COLO829 (cell line): ENCODE measurements around the gene CASP5.
"Not testable (repeated sequence)": the region's sequence is repeated elsewhere in the genome, so short reads cannot be mapped to it uniquely, and the experiment has no call there.

Source experiments
- DNase-seq: peaks from one replicate; pipeline ENCODE4 v3.0.0; 2012; ENCODE audit warnings: low spot score

CASP5 gene

DNA sequence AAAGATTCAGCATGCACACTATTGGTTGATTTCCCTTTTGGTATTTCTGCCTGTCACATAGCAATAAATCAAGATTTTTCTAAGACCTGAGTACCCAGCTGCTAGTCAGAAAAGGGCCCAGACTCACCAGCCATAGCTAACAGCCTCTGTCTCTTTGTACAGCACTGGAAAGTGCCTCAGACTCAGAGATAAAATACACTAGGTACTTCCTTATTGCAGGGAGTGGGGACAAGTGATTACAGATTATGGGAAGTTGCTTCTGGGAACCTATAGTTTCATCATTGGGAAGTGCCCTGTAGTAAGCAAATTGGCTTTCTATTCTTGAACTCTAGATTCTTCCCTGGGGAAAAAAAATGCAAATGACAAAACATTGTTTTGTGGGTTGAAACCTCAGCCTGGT is at the start of gene CASP5:
Gene CASP5, minus strand, starts transcription at position 166 of the 400 bp plus-strand sequence. Its CDS starts 32 bp downstream, at position 134.
- no peak for DNase-seq

DNA sequence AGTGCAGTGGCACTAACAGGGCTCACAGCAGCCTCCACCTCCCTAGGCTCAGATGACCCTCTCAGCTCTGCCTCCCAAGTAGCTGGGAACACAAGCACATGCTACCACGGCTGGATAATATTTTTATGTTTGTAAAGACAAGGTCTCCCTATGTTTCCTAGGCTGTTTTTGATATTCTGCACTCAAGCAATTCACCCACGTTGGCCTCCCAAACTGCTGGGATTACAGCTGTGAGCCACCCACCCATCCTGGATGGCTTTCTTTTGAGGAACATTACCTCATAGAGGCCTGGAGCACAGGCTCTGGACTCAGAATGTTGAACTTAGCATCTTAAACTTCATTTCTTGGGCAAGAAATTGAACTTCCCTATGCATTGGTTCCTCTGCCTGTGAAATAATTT is 49.1 kb upstream of the CASP5 start:
- DNase-seq = not testable (repeated sequence)

DNA sequence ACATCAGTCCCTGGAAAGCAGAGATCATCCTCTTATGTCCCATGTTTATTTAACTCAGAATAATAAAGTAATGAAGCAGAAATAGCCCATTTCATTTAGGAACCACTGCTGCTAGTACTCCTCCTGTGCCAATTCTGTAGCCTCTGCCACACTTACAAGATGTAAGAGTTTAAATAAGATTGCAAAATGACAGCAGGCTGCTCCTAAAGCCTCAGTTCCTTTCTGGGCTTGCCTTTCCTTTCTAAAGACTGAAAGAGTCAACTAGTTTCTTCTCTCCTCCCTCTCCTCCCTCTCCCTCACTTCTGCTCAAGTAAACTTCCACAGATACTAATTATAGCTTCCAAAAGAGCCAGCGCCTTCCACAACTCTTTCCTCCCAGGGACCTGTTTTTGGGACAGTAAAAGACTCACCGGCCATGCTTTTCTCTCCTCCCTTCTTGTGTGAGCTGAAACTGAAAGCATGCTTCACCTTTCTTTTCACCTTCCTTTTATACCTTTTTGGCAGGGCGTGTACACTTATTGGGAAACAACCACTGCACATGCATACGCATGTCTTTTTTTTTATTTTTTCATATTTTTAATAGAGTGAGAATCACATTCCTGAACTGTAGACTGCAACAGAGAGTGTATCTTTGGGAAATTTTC is 48.2 kb upstream of the CASP5 start:
- DNase-seq = no peak

DNA sequence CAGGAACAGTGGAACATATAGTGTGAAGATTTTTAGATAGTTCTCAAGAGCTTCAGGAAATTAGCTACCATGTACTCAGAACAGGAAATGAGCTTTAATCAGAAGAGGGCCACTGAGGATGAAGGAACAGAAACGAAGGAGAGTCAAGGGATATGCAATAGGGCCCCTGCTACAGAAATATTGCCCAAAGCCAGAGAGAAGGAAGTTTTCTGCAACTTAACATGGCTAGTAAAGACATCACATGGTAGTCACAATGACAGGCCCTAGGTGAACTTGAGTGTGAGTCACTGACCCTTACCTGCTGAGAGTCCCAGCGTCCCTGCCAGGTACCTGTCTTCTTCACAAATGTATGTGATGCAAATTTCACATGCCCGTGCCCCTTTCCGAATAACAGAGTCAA is 47.3 kb upstream of the CASP5 start:
- DNase-seq = no peak

DNA sequence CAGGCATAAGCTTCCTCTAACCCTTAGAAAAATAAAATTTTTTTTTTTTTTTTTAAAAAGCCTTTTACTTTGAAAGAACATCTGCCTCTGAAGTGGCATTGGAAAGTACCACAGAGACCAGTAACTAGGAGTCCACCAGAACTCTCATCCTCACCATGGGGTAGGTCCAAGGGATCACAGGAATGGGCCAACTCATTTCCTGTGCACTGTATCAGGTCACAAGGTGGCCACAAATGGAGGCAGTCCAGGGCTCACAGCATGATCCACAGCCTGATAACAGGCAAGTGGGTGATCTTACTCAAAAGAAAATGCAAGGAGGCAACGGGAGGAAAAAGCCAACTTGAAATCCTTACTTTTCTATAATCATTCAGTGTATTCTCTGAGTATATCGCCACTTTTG is 46.8 kb upstream of the CASP5 start:
- DNase-seq = not testable (repeated sequence)

DNA sequence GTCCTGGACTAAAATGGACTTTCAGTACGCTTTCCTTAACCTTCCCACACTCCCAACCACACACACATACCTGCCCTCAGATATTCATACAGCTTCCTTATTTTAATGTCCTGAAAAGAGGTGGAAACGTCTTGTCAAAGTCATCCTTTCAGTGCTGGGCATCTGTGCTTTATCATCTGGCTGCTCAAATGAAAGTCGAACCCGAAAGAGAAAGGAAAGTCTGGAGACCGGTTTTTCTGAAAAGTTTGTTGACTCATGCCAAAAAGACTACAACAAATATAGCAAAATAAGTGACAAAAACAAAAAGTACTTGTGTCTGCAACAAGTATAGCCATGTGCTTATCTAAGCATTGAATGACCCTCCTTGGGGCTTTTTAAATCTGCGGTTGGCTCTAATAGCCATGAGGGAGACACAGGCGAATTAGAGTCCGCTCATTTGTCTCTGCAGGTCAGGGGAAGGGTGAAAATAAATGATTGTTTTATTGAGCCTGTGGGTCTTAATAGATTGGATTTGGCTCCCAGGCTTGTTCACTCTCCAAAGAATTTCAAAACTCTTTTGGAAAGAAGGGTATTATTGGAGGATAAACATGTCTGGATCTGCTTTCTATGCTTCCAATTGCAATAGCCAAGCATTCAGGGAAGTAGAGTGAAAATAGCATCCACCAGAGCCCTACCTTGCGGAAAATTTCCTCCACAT is 40.4 kb upstream of the CASP5 start:
- DNase-seq = not testable (repeated sequence)

DNA sequence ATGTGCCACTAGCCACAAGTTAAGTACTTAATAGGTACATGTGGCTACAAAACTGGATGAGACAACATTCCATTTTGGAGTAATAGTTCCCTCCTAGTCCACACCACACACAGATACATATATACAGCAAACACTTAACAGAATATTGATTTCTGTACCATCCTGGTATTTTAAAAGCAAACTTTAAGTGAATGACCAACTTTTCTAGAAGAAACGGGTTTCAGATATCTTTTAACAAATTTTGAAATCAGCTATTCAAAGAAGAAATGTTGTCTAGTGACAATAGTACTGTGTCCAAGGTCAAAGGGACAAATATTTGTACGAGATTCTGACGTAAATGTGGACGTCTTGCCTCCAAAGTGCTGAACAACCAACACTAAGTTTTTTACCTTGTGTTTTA is 34.5 kb upstream of the CASP5 start:
- no peak for DNase-seq

DNA sequence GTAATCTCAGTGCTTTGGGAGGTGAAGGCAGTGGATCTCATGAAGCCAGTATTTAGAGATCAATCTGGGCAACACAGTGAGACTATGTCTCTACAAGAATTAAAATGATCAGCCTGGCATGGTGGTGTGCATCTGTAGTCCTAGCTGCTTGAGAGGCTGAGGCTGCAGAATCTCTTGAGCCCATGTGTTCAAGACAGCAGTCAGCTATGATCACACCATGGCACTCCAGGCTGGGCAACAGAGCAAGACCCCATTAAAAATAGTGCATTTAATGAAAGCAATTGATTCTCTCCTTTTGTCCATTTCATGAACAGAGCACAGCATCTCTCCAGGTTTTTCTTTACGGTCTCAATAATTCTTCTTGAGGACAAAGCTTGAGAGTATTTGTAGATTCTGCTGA is 33.5 kb upstream of the CASP5 start:
- no peak for DNase-seq

DNA sequence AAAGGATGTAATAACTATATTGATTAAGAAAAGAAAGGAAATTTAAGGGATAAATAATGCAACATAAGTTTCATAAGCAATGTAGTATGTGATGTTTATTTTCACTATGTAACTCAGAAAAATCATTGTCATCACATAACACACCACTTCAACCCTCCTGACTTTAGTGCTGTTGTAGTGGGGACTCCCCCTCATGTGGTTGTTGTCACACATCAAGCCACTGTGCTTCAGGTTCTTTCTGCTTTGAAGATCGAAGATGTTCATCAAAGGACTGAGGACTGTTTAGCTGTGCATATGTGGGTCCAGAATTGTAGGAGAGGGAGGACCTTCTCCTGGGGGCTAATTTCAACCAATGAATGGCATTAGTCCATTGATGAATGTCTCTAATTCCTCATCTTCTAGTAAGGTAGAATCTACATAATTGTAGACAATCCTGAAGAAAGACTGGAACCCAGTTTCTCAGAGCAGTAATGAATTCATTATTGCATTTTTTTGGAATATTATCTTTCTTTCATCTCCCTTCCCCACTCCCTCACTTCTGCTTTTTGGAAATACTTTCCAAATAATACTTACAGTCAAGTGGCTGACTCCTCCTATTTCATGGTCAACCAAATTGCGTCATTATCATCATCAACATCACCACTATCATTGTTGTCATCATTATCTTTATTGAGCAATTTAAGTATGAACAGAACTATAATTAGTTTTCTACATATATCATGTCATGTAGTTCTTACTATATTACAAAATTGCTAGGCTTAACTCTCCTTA is 31.9 kb upstream of the CASP5 start:
- DNase-seq = no peak

DNA sequence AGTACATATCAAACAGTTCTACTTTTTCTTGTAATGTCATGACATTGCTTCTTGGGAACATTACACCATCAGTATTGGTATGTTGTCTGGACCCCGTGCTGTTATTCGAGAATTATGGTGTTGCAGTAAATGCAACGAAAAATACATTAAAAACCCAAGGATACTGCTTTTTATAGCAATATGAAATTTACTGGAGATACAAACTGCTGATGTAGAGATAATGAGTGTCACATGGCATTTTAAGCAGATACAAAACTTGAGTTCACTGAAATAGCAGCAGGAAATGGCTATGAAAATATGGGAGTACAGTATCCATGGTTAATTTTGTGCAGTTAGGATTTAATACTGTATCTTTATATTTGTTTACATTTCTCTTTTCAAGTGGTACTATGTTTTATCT is 29.5 kb upstream of the CASP5 start:
- no peak for DNase-seq

DNA sequence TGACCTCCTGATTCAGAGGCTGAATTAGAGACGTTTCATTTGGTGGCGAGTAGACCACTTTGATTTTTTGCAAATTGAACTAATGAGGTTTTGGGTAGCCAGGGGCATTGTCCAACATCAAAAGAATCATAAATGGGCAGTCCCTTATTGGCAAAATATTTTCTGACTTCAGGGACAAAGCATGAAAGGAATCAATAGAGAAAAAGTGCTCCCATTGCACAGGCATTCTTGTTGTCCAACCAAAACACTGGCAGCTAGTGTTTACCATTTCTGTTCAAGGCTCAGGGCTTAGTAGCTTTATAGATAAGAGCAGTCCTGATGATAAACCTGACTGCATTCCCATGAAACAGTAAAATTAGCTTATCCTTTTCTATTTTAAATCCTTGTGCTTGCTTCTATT is 28.6 kb upstream of the CASP5 start:
- DNase-seq = no peak

DNA sequence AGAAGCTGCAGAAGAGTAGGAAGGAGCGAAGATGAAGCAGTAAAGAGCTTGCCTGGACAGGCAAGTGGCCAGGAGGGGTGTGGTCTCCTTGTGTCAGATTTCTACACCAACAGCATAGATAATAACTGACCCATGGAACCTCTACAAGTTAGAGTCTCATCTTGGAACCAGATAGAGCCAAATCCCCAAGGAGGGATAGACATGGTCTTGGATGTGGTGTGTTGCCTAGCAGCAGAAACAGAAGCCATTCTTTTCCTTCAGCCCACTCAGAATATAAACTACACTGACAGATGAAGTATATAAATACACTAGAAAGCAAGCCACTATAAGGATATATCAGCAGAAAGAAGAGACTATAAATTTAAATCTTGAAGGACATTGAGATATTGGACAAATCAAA is 26.5 kb upstream of the CASP5 start:
- DNase-seq = peak; percentile 15

DNA sequence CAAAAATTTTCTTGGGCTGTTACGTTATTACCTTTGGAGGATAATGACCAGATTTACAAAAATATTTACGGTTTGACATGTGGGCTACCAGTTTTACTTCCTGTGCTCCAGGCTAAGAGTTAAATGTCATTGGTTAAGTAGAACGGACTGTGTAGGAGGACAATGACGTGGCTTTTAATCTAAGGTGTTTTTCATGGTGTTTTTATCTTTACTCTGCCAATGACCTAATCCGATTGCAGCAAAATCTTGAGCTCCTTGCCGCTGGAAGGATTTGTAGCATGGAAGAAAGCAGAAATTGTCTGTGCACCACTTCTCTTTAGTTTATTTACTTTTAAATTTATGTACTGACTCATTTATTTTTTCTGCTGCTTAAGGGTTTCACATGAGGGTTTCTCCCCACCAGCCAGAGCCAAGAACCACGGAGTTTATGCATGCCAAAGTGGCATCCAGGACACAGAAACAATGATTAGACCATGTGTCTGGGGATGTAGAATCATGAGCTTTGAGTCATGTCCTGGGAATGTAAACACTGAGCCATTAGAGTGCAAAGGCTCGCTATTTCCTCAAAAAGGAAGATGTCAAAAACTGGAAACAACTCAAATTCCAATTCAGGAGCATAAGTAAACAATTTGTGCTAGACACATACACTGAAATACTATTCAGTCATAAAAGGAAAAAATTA is 24.1 kb upstream of the CASP5 start:
- peak; percentile 84 for DNase-seq

DNA sequence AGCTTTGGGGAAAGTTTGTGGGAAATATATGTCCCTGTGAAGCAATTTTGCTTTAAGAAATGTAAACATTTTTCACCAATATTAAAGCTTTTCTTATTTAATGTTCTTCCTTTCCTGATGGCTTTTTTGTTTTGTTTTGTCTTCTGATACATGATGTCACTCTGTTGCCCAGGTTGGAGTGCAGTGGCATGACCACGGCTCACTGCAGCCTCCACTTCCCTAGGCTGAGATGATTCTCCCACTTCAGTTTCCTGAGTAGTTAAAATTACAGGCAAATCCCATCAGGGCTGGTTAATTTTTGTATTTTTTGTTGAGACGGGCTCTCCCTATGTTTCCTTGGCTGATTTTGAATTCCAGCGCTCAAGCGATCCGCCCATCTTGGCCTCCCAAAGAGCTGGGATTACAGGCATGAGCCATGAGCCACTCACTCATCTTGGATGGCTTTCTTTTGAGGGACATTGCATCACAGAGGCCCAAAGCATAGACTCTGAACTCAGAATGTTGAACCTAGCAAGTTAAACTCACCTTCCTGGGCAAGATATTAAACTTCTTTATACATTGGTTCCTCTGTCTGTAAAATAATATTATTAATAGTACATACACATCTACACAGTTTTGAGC is 22.8 kb upstream of the CASP5 start:
- no peak for DNase-seq

DNA sequence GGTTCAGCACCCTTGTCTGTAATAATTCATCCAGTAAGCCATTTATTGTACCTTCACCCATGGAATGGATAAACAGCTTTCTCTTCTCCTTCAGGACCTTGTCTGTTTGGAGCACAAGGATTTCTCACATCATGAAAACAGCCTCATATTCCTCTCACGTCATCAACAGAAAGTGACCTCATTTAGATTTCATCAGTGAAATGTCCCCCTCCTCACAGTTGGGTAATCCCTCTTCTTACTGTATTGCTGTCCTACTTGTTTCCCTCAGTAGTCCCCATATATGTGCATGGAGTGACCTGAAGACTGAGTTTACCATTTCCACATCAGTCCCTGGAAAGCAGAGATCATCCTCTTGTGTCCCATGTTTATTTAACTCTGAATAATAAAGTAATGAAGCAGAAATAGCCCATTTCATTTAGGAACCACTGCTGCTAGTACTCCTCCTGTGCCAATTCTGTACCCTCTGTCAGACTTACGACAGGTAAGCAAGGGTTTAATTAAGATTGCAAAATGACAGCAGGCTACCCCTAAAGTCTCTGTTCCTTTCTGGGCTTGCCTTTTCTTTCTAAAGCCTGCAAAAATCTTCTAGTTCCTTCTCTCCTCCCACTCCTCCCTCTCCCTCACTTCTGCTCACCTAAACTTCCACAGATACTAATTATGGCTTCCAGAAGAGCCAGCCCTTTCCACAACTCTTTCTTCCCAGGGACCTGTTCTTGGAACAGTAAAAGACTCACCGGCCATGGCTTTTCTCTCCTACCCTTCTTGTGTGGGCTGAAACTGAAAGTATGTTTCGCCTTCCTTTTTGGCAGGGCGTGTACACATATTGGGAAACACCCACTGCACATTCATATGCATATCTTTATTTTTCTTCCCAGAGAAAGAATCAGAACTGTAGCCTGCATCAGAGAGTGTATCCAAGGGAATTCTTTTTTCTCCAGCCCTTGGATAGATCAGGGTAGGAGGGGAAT is 21.9 kb upstream of the CASP5 start, which contains the start of gene CARD16:
Gene CARD16, minus strand, starts transcription at position 779 of the 968 bp plus-strand sequence. Its CDS starts 38 bp downstream, at position 741.
- peak; percentile 17 for DNase-seq

DNA sequence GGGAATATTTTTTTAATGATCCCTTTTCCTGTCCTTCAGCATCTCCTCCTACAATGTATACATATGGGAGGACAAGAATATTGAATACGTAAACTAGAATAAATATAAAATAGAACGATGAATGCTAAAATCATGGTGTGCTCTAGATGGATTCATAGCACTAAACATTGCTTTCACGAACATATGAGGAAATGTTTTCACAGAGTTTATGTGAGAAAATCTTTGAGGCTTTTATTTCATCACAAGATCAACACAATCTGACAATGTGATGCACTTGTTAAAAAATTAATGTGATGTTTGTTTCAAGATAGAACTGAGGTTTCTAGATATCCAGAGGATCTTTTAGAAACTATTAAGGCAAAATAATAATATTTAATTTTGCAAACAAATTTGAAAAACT is 19.2 kb upstream of the CASP5 start:
- no peak for DNase-seq

DNA sequence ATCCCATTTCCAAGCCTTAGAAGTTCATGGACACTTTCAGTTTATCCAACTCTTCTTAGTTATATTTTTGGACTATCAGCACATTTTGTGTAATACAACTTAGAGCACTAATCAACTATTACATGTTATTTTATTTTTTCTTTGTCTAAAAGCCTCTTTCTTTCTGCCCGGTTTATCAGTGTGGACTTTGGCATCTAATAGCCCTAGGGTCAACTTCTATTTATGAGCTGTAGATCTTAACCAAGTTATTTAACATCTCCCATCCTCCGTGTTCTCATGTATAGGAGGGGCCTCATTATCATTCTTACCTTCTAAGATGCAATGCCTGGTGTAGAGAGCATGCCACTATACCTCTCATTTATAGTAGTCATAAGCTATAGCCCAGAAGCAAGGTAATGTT is 17.7 kb upstream of the CASP5 start:
- no peak for DNase-seq

DNA sequence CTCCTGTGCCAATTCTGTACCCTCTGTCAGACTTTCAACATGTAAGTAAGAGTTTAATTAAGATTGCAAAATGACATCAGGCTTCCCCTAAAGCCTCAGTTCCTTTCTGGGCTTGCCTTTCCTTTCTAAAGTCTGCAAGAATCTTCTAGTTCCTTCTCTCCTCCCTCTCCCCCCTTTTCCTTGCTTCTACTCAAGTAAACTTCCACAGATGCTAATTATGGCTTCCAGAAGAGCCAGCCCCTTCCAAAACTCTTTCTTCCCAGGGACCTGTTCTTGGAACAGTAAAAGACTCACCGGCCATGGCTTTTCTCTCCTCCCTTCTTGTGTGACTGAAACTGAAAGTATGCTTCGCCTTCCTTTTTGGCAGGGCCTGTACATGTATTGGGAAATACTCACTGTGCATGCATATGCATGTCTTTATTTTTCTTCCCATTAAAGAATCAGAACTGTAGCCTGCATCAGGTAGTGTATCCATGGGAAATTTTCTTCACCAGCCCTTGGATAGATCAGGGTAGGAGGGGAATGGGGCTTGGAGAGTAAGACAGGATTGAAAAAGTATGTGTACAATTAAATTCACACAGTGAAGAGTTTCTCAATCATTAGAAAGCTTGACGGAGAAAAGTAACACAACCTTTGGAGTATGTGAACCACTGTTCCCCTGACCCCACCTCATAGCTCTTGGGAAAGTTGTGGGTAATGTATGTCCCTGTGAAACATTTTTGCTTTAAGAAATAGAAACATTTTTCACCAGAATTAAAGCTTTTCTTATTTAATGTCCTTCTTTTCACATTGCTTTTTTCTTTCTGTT is 12.0 kb upstream of the CASP5 start, which contains the start of gene CASP1:
Gene CASP1, minus strand, starts transcription at position 332 of the 808 bp plus-strand sequence. Its CDS starts 31 bp downstream, at position 301.
- no peak for DNase-seq

DNA sequence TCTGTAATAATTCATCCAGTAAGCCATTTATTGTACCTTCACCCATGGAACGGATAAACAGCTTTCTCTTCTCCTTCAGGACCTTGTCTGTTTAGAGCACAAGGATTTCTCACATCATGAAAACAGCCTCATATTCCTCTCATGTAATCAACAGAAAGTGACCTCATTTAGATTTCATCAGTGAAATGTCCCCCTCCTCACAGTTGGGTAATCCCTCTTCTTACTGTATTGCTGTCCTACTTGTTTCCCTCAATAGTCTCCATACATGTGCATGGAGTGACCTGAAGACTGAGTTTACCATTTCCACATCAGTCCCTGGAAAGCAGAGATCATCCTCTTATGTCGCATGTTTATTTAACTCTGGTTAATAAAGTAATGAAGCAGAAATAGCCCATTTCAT is 11.4 kb upstream of the CASP5 start:
- not testable (repeated sequence) for DNase-seq

DNA sequence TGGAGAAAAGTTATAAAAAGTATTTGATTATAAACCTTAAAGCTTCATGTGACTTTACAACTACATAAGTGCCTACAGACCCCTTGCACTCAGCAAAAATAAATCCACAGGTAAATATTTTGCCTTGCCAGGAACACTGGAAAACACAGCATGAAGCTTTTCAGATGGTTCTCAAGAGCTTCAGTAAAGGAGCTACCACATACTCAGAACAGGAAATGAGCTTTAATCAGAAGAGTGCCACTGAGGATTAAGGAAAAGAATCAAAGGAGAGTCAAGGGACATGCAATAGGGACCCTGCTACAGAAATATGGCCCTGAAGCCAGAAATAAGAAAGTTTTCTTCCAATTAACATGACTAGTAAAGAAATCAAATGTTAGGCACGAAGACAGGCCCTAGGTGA is 10.8 kb upstream of the CASP5 start:
- no peak for DNase-seq
